CD4-positive, alpha-beta T cell treated with Interleukin-4 for 1 hour (primary cell): ENCODE measurements around the gene JAGN1.
A peak's percentile ranks its signal among the peaks of the same experiment; 100 is the strongest.
"Not testable (repeated sequence)": the region's sequence is repeated elsewhere in the genome, so short reads cannot be mapped to it uniquely, and the experiment has no call there.

ENCODE experiments used
- DNase-seq, 2 donors: peaks; one replicate each; pipeline ENCODE4 v3.0.0-alpha.2; 2020 to 2022

The JAGN1 gene

GRCh38 chr3:9928158-9928557 lies 37.7 kb downstream of the JAGN1 start:
- DNase-seq: no peak

GRCh38 chr3:9930804-9931418 lies 40.5 kb downstream of the JAGN1 start:
- peak in 1 of 2 donors; percentile 13 for DNase-seq

- DNase-seq: no peak
Measured at GRCh38 chr3:9932535-9932842, 42.1 kb downstream of the JAGN1 start.

GRCh38 chr3:9932843-9933560 lies 42.6 kb downstream of the JAGN1 start:
- peak; percentile 90 for DNase-seq

DNA sequence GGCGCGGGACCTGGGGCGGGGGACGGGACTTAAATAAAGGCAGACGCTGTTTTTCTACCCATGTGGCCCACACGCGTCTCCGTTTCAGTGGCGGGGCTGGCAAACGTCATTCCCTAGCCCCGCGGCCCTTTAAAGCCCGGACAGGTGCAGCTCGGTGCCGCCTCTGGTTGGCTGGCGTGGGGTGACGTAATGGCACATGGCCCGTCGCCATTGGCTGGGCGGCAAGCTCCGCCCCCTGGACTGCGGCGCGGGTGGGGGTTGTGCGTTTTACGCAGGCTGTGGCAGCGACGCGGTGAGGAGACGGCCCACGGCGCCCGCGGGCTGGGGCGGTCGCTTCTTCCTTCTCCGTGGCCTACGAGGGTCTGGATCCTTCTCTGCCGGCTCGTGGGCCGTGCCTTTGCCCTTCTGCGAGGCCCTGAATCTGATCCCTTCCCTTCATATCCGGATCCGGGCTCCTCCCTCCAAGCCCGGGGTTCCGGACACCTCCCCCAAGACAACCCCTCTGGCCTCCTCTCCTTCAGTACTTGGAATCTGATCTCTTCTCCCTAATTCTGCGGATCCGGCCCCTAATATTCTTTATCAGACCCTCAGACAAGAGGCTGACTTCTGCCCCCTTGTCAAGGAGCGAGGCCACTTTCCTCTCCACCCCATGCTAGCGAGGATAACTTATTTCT lies 43.3 kb downstream of the JAGN1 start, which contains the start of gene CRELD1:
Gene CRELD1, plus strand, starts transcription at position 274 of the 674 bp plus-strand sequence. CDS start 605 bp downstream, outside the sequence.
- peak; percentile 97 to 98 for DNase-seq

DNA sequence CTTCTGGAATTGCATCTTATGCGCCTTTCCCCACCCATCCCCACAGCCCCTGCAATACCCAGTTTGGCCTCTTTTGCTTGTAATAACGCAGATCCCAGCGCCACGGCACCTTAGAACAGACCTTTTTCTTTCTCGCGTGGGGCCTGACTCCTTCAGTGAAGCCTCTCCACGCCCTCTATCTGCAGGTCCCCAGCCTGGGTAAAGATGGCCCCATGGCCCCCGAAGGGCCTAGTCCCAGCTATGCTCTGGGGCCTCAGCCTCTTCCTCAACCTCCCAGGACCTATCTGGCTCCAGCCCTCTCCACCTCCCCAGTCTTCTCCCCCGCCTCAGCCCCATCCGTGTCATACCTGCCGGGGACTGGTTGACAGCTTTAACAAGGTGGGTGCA lies 43.8 kb downstream of the JAGN1 start:
- peak; percentile 44 to 54 for DNase-seq

DNA sequence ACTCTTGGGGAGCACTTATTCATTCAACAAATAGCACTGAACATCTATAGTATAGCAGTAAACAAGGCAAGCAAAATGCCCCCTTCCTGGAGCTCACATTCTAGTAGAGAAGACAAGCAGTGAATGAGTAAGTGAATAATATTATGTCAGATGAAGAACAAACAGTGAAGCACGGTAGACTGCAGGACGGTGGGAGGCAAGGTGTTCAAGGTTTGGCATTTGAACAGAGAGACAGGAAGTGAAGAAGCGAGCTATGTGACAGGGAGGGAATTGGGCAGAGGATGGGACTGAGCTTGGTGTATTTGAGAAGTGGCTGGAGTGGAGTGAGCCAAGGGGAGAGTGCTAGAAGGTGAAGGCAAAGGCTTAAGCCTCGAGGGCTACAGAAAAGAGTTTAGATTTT lies 44.6 kb downstream of the JAGN1 start:
- no peak for DNase-seq

DNA sequence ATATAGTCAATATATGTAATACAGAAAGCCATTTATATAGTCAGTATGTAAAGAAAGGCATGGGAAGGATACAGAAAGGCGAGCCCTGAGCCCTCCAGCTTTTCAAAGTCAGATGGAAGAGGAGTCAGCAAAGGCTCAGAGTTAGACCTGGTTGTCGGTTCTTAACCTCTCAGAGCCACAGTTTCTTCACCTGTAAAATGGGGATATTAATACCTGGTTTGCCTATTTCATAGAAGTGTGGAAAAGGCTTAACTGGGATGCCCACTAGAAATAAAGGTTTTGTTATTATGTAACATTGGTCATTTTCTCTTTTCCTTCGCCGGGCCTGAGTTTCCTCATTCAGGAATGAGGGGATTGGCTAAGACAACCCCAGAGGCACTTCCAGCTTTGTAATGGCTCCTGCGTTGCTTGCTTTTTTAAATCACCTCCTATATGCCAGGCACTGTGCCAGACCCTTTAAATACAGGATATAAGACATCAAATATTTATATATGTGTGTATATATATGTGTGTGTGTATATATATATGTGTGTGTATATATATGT lies 45.6 kb downstream of the JAGN1 start:
- no peak for DNase-seq

DNA sequence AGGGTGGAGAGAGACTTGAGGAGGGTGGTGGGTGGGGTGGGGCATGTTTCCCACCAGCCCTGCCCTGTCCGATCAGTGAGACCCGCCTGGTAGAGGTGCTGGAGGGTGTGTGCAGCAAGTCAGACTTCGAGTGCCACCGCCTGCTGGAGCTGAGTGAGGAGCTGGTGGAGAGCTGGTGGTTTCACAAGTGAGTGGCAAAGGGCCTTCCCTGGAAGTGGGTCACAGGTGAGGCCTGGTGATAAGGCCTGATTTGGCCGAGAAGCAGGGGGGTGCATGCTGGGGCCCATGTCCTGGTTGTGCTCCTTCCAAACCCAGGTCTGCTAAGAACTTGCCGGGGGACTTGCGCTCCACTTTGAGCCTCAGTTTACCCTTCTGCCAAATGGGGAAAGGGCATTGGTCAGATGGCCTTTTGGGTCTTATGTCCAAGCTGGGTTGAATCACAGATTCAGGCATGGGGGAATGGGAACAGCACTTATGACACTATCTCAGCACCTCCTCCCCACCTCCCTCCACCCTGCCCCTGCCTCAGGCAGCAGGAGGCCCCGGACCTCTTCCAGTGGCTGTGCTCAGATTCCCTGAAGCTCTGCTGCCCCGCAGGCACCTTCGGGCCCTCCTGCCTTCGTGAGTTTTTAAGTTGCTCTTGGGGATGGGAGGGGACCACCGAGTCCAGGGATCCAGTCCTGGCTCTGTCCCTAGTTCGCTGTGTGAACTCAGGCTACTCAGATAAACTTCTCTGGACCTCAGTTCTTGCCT lies 47.3 kb downstream of the JAGN1 start:
- DNase-seq: no peak

DNA sequence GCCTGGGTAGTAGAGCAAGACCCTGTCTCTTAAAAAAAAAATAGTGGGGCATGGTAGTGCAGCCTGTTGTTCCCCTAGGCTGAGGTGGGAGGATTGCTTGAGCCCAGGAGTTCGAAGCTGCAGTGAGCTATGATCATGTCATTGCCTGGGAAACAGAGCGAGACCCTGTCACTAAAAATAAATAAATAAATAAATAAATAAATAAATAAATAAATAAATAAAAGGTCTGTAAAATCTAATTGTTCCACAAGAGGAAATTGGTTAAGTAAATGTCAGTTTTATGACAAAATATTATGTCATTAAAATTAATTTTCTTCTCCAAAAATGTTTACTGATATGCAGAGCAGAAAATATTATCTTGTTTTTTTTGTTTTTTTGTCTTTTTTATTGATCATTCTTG lies 48.6 kb downstream of the JAGN1 start:
- DNase-seq: no peak

DNA sequence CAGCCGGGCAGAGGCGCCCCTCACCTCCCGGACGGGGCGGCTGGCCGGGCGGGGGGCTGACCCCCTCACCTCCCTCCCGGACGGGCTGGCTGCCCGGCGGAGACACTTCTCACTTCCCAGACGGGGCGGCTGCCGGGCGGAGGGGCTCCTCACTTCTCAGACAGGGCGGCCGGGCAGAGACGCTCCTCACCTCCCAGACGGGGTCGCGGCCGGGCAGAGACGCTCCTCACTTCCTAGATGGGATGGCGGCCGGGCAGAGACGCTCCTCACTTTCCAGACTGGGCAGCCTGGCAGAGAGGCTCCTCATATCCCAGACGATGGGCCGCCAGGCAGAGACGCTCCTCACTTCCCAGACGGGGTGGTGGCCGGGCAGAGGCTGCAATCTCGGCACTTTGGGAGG lies 49.5 kb downstream of the JAGN1 start:
- not testable (repeated sequence) for DNase-seq

GRCh38 chr3:9940746-9941145 lies 50.3 kb downstream of the JAGN1 start:
- no peak for DNase-seq

GRCh38 chr3:9942164-9942563 lies 51.8 kb downstream of the JAGN1 start:
- no peak for DNase-seq

DNA sequence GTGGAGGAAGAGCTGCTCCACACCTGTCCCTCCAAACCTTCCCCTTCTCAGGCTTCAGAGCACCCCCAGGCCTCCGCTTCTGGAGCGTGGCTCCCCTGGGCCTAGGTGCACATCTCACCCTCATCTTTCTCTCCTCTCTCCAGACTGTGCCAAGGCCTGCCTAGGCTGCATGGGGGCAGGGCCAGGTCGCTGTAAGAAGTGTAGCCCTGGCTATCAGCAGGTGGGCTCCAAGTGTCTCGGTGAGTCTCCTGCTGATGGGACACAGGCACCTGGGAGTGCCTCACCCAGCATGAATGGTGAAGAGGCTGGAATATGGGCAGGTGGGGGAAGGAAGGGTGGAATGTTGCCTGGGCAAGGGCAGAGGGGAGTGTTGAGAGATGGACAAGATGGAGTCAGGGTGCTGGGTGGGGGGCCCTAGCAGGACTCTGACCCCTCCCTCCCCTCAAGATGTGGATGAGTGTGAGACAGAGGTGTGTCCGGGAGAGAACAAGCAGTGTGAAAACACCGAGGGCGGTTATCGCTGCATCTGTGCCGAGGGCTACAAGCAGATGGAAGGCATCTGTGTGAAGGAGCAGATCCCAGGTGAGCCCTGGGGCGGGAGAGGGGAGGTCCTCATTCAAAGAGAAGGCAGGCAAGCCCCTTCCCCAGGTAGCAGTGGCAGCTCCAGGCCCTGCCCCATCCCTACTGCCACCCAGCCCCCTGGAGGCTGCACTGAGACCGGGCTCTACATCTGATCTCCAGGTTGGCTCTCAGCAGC lies 52.7 kb downstream of the JAGN1 start:
- DNase-seq: no peak
